GM23338 (cell line): ENCODE results near the gene SYT9. TPM values are rescaled to one million over a fixed set of nuclear protein-coding genes. Genes with fewer than 3 reads are reported as not detected.

Experiments
- ATAC-seq: fragments of 200-7000 bp; cut with Tn5 transposase; 3 replicates; pipeline ENCODE4 v1.9.1; 2020
- DNase-seq: peaks from one replicate; pipeline ENCODE4 v3.0.0-alpha.2; 2015; ENCODE audit warnings: low spot score
- H2AFZ ChIP-seq: fragments of 200-600 bp; sonication (generic); 2 replicates; pipeline ENCODE4 v1.8.0; 2016; ENCODE audit warnings: antibody characterized with exemption, mild to moderate bottlenecking, moderate library complexity
- H3F3A ChIP-seq: fragments of 200-600 bp; sonication (generic); replicated peaks from 2 replicates; pipeline ENCODE4 v1.8.0; 2017; ENCODE audit warnings: antibody characterized with exemption, mixed run types, low read depth
- H3K27ac ChIP-seq: fragments of 200-600 bp; sonication (generic); 2 replicates; pipeline ENCODE4 v1.6.1; 2016; ENCODE audit warnings: low read depth
- H3K27me3 ChIP-seq: fragments of 200-600 bp; sonication (generic); 2 replicates; pipeline ENCODE4 v1.8.0; 2016; ENCODE audit warnings: mild to moderate bottlenecking, mixed run types, moderate library complexity; ENCODE audit not compliant: insufficient read depth
- H3K36me3 ChIP-seq: fragments of 200-600 bp; sonication (generic); 2 replicates; pipeline ENCODE4 v1.8.0; 2016; ENCODE audit warnings: mild to moderate bottlenecking; ENCODE audit not compliant: insufficient read depth
- H3K4me1 ChIP-seq: fragments of 200-600 bp; sonication (generic); 2 replicates; pipeline ENCODE4 v1.8.0; 2016; ENCODE audit warnings: mild to moderate bottlenecking, moderate library complexity; ENCODE audit not compliant: insufficient read depth
- H3K4me2 ChIP-seq: fragments of 200-600 bp; sonication (generic); 2 replicates; pipeline ENCODE4 v1.7.1; 2017; ENCODE audit warnings: mixed run types
- H3K4me3 ChIP-seq: fragments of 200-600 bp; sonication (generic); 2 replicates; pipeline ENCODE4 v1.6.1; 2016; ENCODE audit warnings: mixed run types
- H3K79me2 ChIP-seq: fragments of 200-600 bp; sonication (generic); replicated peaks from 2 replicates; pipeline ENCODE4 v1.8.0; 2017; ENCODE audit warnings: mild to moderate bottlenecking; ENCODE audit not compliant: insufficient read depth
- H3K9me2 ChIP-seq: fragments of 200-600 bp; sonication (generic); 2 replicates; pipeline ENCODE4 v1.8.0; 2017; ENCODE audit not compliant: insufficient read depth
- H4K20me1 ChIP-seq: fragments of 200-600 bp; sonication (generic); replicated peaks from 2 replicates; pipeline ENCODE4 v1.8.0; 2017; ENCODE audit warnings: mild to moderate bottlenecking; ENCODE audit not compliant: insufficient read depth
- H3K27ac Mint-ChIP-seq: 2 replicates; pipeline ENCODE4 v1.8.0; 2020; ENCODE audit warnings: inconsistent platforms, mild to moderate bottlenecking, moderate library complexity, mixed read lengths
- H3K27me3 Mint-ChIP-seq: 3 replicates; pipeline ENCODE4 v1.8.0; 2022; ENCODE audit warnings: low read depth, mild to moderate bottlenecking, moderate library complexity, mixed read lengths, inconsistent platforms; ENCODE audit not compliant: insufficient read depth, poor library complexity
- H3K36me3 Mint-ChIP-seq: 3 replicates; pipeline ENCODE4 v1.8.0; 2021; ENCODE audit warnings: low read depth, mild to moderate bottlenecking, inconsistent platforms, moderate library complexity, mixed read lengths
- H3K4me1 Mint-ChIP-seq: 3 replicates; pipeline ENCODE4 v1.8.0; 2020; ENCODE audit warnings: mild to moderate bottlenecking, inconsistent platforms, mixed read lengths
- H3K4me3 Mint-ChIP-seq: 3 replicates; pipeline ENCODE4 v1.8.0; 2021; ENCODE audit warnings: moderate library complexity, mild to moderate bottlenecking, inconsistent platforms, mixed read lengths
- H3K9me3 Mint-ChIP-seq: 3 replicates; pipeline ENCODE4 v1.8.0; 2020; ENCODE audit warnings: moderate library complexity, mild to moderate bottlenecking, inconsistent platforms, mixed read lengths
- CTCF ChIP-seq, 2 experiments: fragments of 200-600 bp in 1 of 2; sonication (generic) in 1 of 2; conservative IDR thresholded peaks; 2 replicates each; pipeline versions ENCODE4 v1.5.1 to v1.6.1; 2016 to 2017; ENCODE audit warnings: antibody characterized with exemption in 2 of 2, low read depth in 2 of 2, mild to moderate bottlenecking in 2 of 2, moderate library complexity in 1 of 2
- ETS1 ChIP-seq: IDR thresholded peaks from 2 replicates; pipeline ENCODE4 v1.6.1; 2016; ENCODE audit warnings: antibody characterized with exemption
- EZH2phosphoT487 ChIP-seq: fragments of 200-600 bp; sonication (generic); IDR thresholded peaks from one replicate; pipeline ENCODE4 v1.8.1; 2018; ENCODE audit warnings: antibody characterized with exemption; ENCODE audit not compliant: unreplicated experiment
- JUNB ChIP-seq: IDR thresholded peaks from one replicate; pipeline ENCODE4 v1.6.1; 2016; ENCODE audit warnings: antibody characterized with exemption; ENCODE audit not compliant: unreplicated experiment
- NANOG ChIP-seq: IDR thresholded peaks from 2 replicates; pipeline ENCODE4 v1.6.1; 2016; ENCODE audit warnings: antibody characterized with exemption, borderline replicate concordance
- POLR2AphosphoS5 ChIP-seq: IDR thresholded peaks from 2 replicates; pipeline ENCODE4 v1.6.1; 2016; ENCODE audit warnings: antibody characterized with exemption, low read depth
- REST ChIP-seq: IDR thresholded peaks from one replicate; pipeline ENCODE4 v1.6.1; 2018; ENCODE audit warnings: antibody characterized with exemption; ENCODE audit not compliant: unreplicated experiment
- STAT1 ChIP-seq: IDR thresholded peaks from one replicate; pipeline ENCODE4 v1.6.1; 2016; ENCODE audit warnings: antibody characterized with exemption; ENCODE audit not compliant: unreplicated experiment
- ZNF114 ChIP-seq: fragments of 250-450 bp; sonication (Bioruptor Pico); IDR thresholded peaks from 2 replicates; pipeline ENCODE4 v1.5.0; 2020; ENCODE audit warnings: mild to moderate bottlenecking, moderate library complexity
- polyA plus RNA-seq: library from polyadenylated mRNA; unstranded; fragments of >200 nt; fragmentation: Nextera tagmentation; extraction: Ambion mirVana; gene quantifications from 2 replicates; pipeline ENCODE4 v1.2.1, GENCODE V29; 2016
- total RNA-seq: library from RNA; depleted of rRNA; stranded (reverse); fragments of >200 nt; shearing (Covaris generic); gene quantifications from 2 replicates; pipeline ENCODE4 v1.2.3, GENCODE V29; 2014

The SYT9 gene
- total and polyA plus RNA-seq, 2 experiments from 2014 or later: 0.91 to 2.4 TPM

- Mint-ChIP-seq H3K27ac (no peak overlapping the region), H3K27me3 (no peaks in the 10 kb centered on the region), H3K36me3 (no peaks in the 10 kb centered on the region), H3K4me1 (peaks cover 17% of the 10 kb centered on the region), H3K4me3 (no peak overlapping the region), H3K9me3 (no peaks in the 10 kb centered on the region)
- no peaks in the 10 kb centered on the region for H4K20me1 ChIP-seq
- no peak for TF ChIP-seq STAT1
- TF ChIP-seq JUNB: no peak
- no peak for TF ChIP-seq POLR2AphosphoS5
- TF ChIP-seq ZNF114 (CRISPR knock-in tag): no peak
- no peak for TF ChIP-seq ETS1
- TF ChIP-seq NANOG: no peak
- no peak for TF ChIP-seq EZH2phosphoT487
- TF ChIP-seq CTCF (conservative IDR thresholded peaks at IDR 0.05; ENCODE audit: low read depth in 2 of 2): no peak
- no peak for TF ChIP-seq REST
- ATAC-seq (no peak), DNase-seq (no peak)
- H3K27me3 ChIP-seq: no peaks in the 10 kb centered on the region
- no peak overlapping the region for H3K4me3 ChIP-seq
- no peaks in the 10 kb centered on the region for H3K36me3 ChIP-seq
- H3K9me2 ChIP-seq: peaks cover 9% of the 10 kb centered on the region; the same call in 1 of the 2 replicates
- no peaks in the 10 kb centered on the region for H3F3A ChIP-seq
- no peak overlapping the region for H2AFZ ChIP-seq
- no peak overlapping the region for H3K4me2 ChIP-seq
- H3K79me2 ChIP-seq: no peaks in the 10 kb centered on the region
- H3K27ac ChIP-seq: no peak overlapping the region
- 0 out of 2 replicates have a peak, but pooled peaks cover 11% of the 10 kb centered on the region for H3K4me1 ChIP-seq
These were observed 169.4 kb downstream of the SYT9 start for GRCh38 chr11:7421136-7421535.
